H1 (cell line): ENCODE results near the gene MKNK2.

Experiments used
- JUN ChIP-seq: IDR thresholded peaks from 2 replicates; pipeline ENCODE4 v1.6.1; 2011; ENCODE audit warnings: low read depth, mild to moderate bottlenecking, improper control_type of control experiment, low read length
- JUND ChIP-seq: IDR thresholded peaks from 2 replicates; pipeline ENCODE4 v1.6.1; 2011; ENCODE audit warnings: mild to moderate bottlenecking, improper control_type of control experiment, low read length
- POLR2A ChIP-seq, 2 experiments: IDR thresholded peaks; 1 replicate in 1 of 2; 2 replicates in 1 of 2; pipeline ENCODE4 v1.6.1; 2011; ENCODE audit warnings: low read depth in 2 of 2, low read length in 2 of 2, mild to moderate bottlenecking in 2 of 2; ENCODE audit errors: control extremely low read depth in 1 of 2
- POU5F1 ChIP-seq: IDR thresholded peaks from 2 replicates; pipeline ENCODE4 v1.6.1; 2011; ENCODE audit warnings: low read depth, mild to moderate bottlenecking, low read length, moderate library complexity

DNA sequence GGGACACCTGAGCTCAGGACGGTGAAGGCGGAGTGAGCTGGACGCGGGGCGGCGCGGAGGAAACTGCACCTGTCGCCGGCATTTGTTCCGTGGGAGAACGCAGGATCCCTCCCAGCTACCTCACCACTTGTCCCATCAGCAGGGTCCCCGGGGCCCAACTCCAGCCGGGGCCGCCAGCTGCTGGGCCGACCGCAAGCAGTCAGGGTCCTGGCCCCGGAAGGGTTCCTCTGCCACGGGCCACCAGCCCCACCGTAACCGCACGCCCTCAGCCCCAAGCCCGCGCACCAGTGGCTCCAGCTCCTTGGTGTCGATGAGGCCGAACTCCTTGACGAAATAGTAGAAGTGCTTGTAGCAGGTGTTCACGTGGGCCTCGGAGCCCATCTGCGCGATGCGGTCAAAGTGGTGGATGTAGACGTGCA is 25.5 kb upstream of the MKNK2 start:
- TF ChIP-seq POU5F1 (no peak), JUN (no peak), JUND (no peak), POLR2A (IDR thresholded peaks at IDR 0.05; ENCODE audit: control extremely low read depth in 1 of 2, low read depth in 2 of 2, low read length in 2 of 2) (no peak)
